ENCODE measurements around the gene MGAT4B. TPM values are rescaled to one million over a fixed set of nuclear protein-coding genes. Genes with fewer than 3 reads are reported as not detected.

Gene MGAT4B
- total and polyA plus RNA-seq, 2 of the 13 experiments (the other 11 are each of a cell fraction or from before 2014, with no cell fraction given), result 93.5 to 130 TPM

DNA sequence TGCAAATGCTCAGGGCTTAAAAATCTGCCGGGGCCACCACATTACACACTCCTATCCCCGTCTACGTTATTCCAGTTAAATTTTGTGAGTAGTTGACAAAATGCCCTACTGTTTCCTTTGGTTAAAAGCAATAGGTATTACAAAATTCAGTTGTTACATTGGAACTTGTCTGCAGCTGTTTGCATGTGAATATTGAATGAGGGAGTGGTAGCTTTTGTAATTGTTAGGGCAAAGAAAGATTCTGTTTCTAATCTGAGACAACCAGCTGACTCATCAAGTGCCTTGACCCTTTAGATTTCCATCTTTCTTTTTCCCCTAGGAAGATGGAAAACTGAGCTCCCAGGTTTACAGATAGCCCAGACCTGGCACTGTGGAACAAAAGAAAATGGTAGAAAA lies 43.9 kb downstream of the MGAT4B start:
- ATAC-seq, result no peak
- Histone ChIP-seq H3K79me2 (ENCODE audit: insufficient read depth, low read length) (peaks cover 64% of the 10 kb centered on the region), H3K4me2 (ENCODE audit: low read depth, low read length) (peak overlapping the region; percentile 39; the same call in 1 of the 2 replicates), H3K4me3 (replicated peaks in 1 of 3; ENCODE audit: insufficient read depth in 1 of 3, low read depth in 2 of 3, low read length in 3 of 3) (no peak overlapping the region), H3K27ac (ENCODE audit: extremely low read length, insufficient read depth, low read length) (peak overlapping the region; percentile 36), H3K9me3 (ENCODE audit: low read length) (no peaks in the 10 kb centered on the region), H3K9ac (ENCODE audit: insufficient read depth, low read depth, low read length) (no peak overlapping the region), H2AFZ (ENCODE audit: low read length) (no peak overlapping the region), H3K36me3 (replicated peaks in 1 of 2; ENCODE audit: control insufficient read depth in 1 of 2, insufficient read depth in 2 of 2, low read length in 2 of 2) (peaks cover 14 to 35% of the 10 kb centered on the region in 2 experiments), H4K20me1 (ENCODE audit: insufficient read depth, low read length) (peaks cover 32% of the 10 kb centered on the region), H3K27me3 (ENCODE audit: control insufficient read depth in 1 of 2, insufficient read depth in 2 of 2, low read length in 2 of 2) (no peaks in the 10 kb centered on the region), H3K4me1 (ENCODE audit: insufficient read depth, low read length) (peaks cover 27% of the 10 kb centered on the region)
- ChIA-PET CTCF (ENCODE audit: low intra/inter-chr PET ratio, low total read pairs) (interaction anchor here (0.8 to 1.9 kb wide), 2 partner anchors 33 to 63 kb away, joined by 3 to 11 read pairs; no protein-coding TSS in a partner anchor), POLR2A (interaction anchor here (1.0 to 2.6 kb wide), 8 partner anchors 8 to 139 kb away, joined by 3 to 11 read pairs (median 5); partner anchors contain the start of genes HNRNPH1 and MAML1)
- in situ Hi-C loops (cut with HindIII; ENCODE audit: extremely low pct_ligation_motif_present, low pct_unique_long_range_greater_than_20kb), result loop anchor here (25.0 kb wide), 1 partner anchor 325 kb away; no protein-coding TSS in a partner anchor
- peak; percentile 52 for FAIRE-seq
- no peak for DNase-seq (ENCODE audit: low spot score)
- no TSS peak for BruUV-seq (replicated peaks)
- 26% methylated on average over 3 of the region's 3 CpGs for WGBS (ENCODE audit: low lambda C conversion rate)
- intact Hi-C loops (cut with micrococcal nuclease; ENCODE audit: unreplicated experiment), result loop anchor here (1.0 to 10.0 kb wide), 4 partner anchors 34 to 328 kb away; partner anchors contain the start of gene TBC1D9B
- TF ChIP-seq, protein P1, sequence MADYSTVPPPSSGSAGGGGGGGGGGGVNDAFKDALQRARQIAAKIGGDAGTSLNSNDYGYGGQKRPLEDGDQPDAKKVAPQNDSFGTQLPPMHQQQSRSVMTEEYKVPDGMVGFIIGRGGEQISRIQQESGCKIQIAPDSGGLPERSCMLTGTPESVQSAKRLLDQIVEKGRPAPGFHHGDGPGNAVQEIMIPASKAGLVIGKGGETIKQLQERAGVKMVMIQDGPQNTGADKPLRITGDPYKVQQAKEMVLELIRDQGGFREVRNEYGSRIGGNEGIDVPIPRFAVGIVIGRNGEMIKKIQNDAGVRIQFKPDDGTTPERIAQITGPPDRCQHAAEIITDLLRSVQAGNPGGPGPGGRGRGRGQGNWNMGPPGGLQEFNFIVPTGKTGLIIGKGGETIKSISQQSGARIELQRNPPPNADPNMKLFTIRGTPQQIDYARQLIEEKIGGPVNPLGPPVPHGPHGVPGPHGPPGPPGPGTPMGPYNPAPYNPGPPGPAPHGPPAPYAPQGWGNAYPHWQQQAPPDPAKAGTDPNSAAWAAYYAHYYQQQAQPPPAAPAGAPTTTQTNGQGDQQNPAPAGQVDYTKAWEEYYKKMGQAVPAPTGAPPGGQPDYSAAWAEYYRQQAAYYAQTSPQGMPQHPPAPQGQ (CRISPR knock-in tag; IDR thresholded peaks at IDR 0.05; ENCODE audit: borderline replicate concordance), result no peak
- TF ChIP-seq ZNF552 (CRISPR knock-in tag; IDR thresholded peaks at IDR 0.05; ENCODE audit: borderline replicate concordance), result no peak
- TF ChIP-seq, protein P2, sequence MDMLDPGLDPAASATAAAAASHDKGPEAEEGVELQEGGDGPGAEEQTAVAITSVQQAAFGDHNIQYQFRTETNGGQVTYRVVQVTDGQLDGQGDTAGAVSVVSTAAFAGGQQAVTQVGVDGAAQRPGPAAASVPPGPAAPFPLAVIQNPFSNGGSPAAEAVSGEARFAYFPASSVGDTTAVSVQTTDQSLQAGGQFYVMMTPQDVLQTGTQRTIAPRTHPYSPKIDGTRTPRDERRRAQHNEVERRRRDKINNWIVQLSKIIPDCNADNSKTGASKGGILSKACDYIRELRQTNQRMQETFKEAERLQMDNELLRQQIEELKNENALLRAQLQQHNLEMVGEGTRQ (IDR thresholded peaks at IDR 0.05; ENCODE audit: low read depth, low read length), result no peak
- TF ChIP-seq, protein P2 (CRISPR knock-in tag; IDR thresholded peaks at IDR 0.05; ENCODE audit: borderline replicate concordance), result no peak
- TF ChIP-seq, protein P3, sequence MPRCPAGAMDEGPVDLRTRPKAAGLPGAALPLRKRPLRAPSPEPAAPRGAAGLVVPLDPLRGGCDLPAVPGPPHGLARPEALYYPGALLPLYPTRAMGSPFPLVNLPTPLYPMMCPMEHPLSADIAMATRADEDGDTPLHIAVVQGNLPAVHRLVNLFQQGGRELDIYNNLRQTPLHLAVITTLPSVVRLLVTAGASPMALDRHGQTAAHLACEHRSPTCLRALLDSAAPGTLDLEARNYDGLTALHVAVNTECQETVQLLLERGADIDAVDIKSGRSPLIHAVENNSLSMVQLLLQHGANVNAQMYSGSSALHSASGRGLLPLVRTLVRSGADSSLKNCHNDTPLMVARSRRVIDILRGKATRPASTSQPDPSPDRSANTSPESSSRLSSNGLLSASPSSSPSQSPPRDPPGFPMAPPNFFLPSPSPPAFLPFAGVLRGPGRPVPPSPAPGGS (CRISPR knock-in tag; IDR thresholded peaks at IDR 0.05), result no peak
- TF ChIP-seq HDAC1 (CRISPR knock-in tag; IDR thresholded peaks at IDR 0.05), result 0 out of 2 replicates have a peak, but pooled peaks have one; percentile 19
- no peak for TF ChIP-seq ZNF10 (CRISPR knock-in tag; IDR thresholded peaks at IDR 0.05; ENCODE audit: borderline replicate concordance, low read depth)
- TF ChIP-seq ZNF841 (CRISPR knock-in tag; IDR thresholded peaks at IDR 0.05; ENCODE audit: borderline replicate concordance), result no peak
- TF ChIP-seq MAFK (conservative IDR thresholded peaks at IDR 0.05 in 1 of 2, IDR thresholded peaks at IDR 0.05 in 1 of 2; ENCODE audit: low read length in 2 of 2), result peak; percentile 47 to 59; a peak in 3 of 4 replicates
- no peak for TF ChIP-seq NFE2 (CRISPR knock-in tag; IDR thresholded peaks at IDR 0.05)
- TF ChIP-seq KDM5B (CRISPR knock-in tag; IDR thresholded peaks at IDR 0.05; ENCODE audit: borderline replicate concordance), result no peak
- TF ChIP-seq, protein P4, sequence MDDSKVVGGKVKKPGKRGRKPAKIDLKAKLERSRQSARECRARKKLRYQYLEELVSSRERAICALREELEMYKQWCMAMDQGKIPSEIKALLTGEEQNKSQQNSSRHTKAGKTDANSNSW (CRISPR knock-in tag; IDR thresholded peaks at IDR 0.05; ENCODE audit: borderline replicate concordance), result no peak
- TF ChIP-seq ZFP62 (CRISPR knock-in tag; IDR thresholded peaks at IDR 0.05), result no peak
- TF ChIP-seq ZNF746 (CRISPR knock-in tag; IDR thresholded peaks at IDR 0.05), result no peak
- no peak for TF ChIP-seq RBFOX2 (IDR thresholded peaks at IDR 0.05; ENCODE audit: low read depth, low read length)
- TF ChIP-seq MAFF (IDR thresholded peaks at IDR 0.05; ENCODE audit: low read depth, low read length), result peak; percentile 52
- no peak for TF ChIP-seq ZNF879 (CRISPR knock-in tag; IDR thresholded peaks at IDR 0.05)
- TF ChIP-seq SRSF9 (IDR thresholded peaks at IDR 0.05; ENCODE audit: borderline replicate concordance, insufficient read depth, low read depth, low read length, poor library complexity, severe bottlenecking), result no peak
- no peak for TF ChIP-seq KAT8 (CRISPR knock-in tag; IDR thresholded peaks at IDR 0.05)

Measured in HepG2 (cell line).